ENCODE data around the gene YOD1.

YOD1 gene

DNA sequence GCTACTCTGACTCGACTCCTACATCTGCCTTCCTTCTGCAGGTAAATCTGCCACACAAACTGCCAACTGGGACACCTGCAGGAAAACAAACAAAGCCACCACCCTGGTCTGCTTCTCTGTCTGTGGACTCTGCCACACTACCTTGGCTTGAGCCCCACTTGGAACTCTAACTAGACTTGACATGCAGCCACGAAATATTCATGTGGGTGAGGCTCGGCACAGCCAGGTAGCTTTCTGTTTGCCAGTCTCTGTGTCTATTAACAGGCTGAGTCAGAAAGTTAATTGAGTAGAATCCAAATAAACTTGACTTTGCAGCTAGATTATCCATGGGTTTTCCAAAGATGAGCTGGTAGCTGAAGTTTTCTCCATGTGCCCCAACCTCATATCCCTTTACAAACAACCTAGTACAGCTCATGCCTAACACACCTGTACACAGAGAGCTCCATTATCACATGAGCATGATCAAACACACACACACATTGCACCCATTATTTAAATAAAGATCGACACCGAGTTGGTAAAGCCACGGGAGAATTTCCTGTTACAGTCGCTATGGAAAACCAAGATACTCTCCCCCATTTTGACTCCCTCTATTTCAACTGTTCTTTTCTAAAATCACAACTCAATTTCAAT is 19.3 kb downstream of the YOD1 start:
- TF ChIP-seq, protein P1, sequence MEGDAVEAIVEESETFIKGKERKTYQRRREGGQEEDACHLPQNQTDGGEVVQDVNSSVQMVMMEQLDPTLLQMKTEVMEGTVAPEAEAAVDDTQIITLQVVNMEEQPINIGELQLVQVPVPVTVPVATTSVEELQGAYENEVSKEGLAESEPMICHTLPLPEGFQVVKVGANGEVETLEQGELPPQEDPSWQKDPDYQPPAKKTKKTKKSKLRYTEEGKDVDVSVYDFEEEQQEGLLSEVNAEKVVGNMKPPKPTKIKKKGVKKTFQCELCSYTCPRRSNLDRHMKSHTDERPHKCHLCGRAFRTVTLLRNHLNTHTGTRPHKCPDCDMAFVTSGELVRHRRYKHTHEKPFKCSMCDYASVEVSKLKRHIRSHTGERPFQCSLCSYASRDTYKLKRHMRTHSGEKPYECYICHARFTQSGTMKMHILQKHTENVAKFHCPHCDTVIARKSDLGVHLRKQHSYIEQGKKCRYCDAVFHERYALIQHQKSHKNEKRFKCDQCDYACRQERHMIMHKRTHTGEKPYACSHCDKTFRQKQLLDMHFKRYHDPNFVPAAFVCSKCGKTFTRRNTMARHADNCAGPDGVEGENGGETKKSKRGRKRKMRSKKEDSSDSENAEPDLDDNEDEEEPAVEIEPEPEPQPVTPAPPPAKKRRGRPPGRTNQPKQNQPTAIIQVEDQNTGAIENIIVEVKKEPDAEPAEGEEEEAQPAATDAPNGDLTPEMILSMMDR (IDR thresholded peaks at IDR 0.05): no peak

DNA sequence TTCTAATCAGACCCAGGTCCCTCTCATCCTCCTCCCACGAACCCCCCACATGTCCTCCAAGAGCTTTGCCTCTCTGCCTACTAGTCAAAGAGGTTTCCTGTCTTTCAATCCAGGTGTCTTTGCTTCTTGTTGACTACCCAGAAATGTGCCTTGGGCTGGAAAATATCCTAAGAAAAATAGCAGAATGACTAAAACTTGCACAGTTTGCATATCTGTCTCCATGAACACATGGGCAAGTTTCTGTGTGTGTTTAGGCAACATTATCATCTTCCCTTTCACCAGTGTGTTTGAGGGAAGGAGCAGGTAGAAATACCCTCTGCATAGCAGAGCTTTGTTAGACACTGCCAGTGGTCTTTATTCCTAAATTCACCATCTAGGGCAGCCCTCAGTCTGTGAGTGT is 20.0 kb downstream of the YOD1 start:
- TF ChIP-seq, protein P1 (IDR thresholded peaks at IDR 0.05): no peak

DNA sequence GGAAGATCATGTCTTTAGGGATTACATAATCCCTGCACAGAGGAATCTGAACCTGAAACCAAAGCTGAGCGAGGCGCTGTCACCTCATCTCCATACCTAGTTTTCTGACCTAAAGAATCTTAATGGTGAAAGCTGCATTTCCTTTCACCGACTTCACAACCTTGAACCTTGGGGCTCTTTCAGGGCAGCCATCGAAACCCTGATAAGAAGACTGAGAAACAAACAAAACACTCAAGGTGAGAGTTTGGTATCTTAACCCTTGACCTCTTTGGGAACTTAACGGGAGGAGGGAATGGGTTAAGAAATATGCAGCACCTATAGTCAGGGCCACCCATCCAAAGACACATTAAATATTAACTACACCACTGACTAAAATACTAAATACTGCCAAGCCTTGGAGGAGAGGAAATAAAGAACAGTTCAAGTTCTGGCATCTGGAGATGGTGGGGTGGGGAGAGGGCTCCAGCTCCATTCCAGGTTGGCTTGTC is 20.4 kb downstream of the YOD1 start:
- TF ChIP-seq, protein P1 (IDR thresholded peaks at IDR 0.05): no peak

DNA sequence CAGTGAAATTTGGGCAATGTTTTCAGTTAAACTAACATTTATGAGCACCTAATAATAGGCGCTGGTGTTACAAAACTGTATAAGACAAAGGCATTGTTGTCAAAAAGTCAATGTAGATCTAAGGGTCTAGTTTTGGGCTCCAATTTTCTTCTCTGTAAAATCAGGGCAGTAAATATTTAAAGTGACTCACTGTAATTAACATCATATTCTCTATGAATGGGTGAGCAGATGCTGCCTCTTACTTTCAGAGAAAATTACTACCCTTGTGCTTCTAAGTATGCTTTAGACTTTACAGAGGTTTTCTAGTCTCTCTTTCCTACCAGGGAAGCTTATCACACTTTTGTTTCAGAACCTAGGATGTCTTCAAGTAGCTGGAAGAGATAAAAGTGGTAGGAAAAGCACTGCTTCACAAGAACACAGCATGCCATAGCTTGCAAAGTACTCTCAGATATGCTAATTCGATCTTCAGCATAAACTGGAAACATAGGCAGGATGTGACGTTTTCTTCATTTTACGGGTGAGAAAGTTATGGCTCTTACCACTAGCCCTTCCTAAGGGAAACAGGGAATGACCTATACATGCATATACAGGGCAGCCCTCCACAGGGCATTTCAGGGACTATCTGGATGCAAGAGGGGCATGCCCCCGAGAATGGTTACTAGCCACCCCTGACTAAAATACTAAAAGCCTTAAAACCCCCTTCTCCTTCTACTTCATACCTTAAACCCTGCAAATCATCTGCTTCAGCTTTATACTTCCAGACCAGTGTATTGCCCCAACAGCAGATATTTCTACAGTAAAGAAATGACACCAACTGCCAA is 21.1 kb downstream of the YOD1 start:
- TF ChIP-seq, protein P1 (IDR thresholded peaks at IDR 0.05): no peak

DNA sequence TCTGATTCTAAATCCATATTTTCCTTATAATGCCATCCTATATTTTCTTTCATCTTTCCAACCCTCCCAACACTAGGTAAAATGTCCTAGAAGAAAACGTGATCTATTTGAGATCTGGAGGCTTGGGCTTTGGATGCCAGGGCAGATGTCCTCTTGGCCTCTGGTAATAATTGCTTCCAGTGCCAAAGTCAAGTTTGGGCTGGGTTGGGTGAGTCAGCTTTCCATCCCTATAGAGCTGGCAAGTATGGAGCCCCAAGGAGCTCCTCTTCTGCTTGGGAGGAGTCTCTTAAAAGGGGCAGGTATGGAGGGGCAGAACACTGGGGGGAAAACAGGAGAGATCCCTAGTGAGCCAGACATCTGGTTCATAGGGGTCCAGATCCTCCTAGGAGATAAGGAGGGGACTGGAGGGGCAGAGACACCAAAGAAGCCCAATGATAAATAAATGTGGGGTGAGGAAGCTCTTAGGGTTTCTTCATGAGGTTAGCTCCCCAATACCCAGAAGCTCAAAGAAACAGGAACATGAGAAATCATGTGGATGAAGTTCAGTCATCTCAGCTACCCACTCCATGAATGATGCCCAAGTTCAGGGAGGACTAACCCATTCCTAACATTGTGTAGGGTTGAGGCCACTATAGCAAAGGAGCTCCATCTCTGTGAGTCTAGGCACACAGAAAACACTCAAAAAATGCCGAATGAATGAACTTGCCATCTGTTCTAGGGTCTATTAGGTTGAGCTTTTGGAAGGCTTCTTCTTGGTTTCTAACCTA is 21.9 kb downstream of the YOD1 start:
- TF ChIP-seq, protein P1 (IDR thresholded peaks at IDR 0.05): no peak

DNA sequence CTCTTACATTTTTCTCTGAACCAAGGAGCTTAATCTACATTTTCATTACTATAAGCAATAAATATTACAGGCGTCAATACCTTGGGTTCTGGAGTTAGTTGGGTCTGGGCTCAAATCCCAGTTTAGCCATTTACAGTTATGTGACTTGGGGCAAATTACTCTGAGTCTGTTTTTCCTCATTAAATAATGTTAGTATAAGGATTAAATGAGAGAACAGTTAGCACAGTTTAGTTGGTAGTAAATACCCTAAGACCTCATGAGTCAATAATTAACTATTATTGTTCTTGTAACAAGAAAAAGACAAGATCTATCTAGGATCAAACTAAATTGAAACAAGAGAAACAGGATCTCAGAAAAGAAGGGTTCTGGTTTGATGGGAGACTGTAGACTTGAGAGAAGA is 23.1 kb downstream of the YOD1 start:
- TF ChIP-seq, protein P1 (IDR thresholded peaks at IDR 0.05): no peak

DNA sequence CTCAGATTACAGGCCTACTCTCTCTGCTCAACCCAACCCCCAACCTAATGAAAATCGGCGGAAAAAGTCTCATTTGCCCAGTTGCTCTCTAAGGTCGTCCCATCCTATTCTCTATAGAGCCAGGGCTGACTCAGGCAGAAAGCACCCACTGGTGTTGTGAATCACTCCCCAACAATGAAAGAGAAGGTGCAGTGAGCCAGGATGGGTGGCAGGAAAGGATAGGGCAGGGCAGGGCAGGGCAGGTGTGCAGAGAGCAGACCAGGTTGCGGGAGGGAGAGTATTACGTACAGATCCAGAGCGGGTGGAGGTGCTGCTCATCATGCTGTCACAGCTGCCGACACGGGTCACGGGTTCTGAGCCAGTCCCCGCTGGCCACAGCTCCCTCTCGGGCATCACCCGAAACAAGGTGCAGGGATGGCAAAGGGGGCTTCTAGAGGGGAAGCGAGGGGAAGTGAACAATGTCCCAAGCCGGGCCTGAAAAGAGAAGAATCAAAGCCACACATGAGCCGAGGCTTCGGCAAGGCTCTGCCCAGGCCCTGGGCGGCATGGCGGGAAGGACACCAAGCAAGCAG is 23.7 kb downstream of the YOD1 start:
- TF ChIP-seq, protein P1 (IDR thresholded peaks at IDR 0.05): no peak
